Inferior parietal cortex (tissue), 1 donor: ENCODE results near the gene IFITM5.

Experiments used
- DNase-seq: peaks from one replicate; pipeline ENCODE4 v3.0.0-alpha.2; 2016; ENCODE audit errors: extremely low spot score

IFITM5 gene

GRCh38 chr11:267491-267994 lies 31.8 kb downstream of the IFITM5 start:
- no peak for DNase-seq

DNA sequence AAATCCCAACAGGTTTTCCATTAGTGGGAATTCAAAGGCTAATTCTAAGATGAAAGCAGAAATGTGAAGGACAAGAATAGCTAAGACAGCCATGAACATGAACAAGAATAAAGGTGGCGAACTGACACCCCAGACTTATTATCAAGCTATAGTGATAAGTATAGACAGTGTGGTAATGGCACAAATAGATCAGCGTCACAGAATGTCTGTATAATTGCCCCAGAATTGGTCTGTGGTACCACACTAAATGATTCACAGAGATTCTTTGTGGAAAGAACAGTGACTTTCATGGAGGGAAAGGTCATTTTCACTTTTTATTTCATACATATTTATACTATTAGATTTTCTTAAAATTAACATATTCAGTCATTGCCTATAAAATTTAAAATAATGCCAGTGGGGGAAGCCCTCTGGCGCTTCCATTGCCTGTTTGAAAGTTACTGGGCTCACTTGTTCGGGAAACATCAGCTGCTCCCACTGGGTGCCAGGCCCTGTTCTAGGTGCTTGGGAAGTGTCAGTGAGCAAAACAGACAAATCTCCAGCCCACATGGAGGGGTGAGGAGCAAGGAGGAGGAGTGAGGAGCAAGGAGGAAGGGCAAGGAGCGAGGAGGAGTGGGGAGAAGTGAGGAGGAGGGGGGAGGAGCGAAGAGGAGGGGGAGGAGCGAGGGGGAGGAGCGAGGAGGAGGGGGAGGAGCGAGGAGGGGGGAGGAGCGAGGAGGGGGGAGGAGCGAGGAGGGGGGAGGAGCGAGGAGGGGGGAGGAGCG lies 32.5 kb downstream of the IFITM5 start:
- no peak for DNase-seq

GRCh38 chr11:261624-262023 lies 37.7 kb downstream of the IFITM5 start:
- DNase-seq, result no peak

GRCh38 chr11:259413-259812 lies 39.9 kb downstream of the IFITM5 start:
- DNase-seq, result no peak

- DNase-seq, result no peak
Measured at GRCh38 chr11:257766-258493, 41.4 kb downstream of the IFITM5 start.

- no peak for DNase-seq
Measured at GRCh38 chr11:256952-257737, 42.2 kb downstream of the IFITM5 start.

- DNase-seq, result no peak
Measured at GRCh38 chr11:255816-256215, 43.5 kb downstream of the IFITM5 start.

GRCh38 chr11:255176-255575 lies 44.1 kb downstream of the IFITM5 start:
- no peak for DNase-seq

DNA sequence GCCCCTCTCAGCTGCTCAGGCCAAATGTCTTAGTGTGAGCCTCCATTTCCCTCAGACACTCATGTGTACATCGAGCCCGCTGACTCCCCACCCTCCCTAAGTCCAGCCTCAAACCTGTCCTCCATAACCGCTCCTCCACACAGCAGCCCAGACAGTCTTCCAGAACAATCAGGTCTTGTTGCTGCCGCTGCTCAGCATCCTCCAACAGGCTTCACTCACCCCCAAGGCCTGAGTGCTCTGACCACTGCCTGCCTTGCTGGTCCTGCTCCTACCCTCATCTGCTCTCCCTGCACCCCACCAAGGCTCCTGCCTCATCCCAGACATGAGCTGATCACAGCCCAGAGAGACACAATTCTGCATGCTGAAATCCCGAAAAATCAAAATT lies 45.4 kb downstream of the IFITM5 start:
- no peak for DNase-seq

DNA sequence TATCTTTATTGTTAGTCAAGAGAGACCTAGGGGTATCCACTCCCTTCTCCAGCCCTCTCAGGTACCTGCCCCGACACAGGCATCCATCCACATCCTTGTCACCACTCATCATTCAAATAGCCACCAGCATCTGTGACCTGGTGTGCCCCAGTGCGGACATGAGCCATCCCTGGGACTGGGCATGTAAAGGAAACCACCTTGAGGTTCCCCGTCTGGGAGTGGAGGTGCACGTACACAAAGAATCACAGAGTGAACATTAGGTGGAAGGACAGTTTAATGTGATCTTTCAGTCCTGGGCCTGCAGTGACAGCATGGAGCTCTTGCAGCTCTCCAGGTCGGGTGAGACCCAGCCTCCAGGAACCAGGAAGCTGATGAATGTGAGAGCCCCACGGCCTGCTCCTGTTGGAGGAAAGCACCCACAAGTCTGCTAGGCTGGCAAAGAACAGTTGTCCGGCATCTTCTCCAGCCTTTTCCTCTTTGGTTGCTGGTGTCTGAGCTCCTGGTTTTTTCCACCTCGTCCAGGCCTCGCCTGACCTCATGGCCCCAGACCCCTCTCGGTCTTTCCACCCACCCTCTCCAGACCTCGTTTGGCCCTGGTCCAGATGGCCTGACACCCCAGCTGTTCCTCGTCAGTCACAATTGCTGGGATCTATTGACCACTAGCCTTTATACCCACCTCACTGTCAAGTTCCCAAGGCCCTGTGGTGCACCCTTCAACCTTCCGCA lies 46.0 kb downstream of the IFITM5 start:
- no peak for DNase-seq

- DNase-seq, result no peak
Measured at GRCh38 chr11:252666-253065, 46.7 kb downstream of the IFITM5 start.

DNA sequence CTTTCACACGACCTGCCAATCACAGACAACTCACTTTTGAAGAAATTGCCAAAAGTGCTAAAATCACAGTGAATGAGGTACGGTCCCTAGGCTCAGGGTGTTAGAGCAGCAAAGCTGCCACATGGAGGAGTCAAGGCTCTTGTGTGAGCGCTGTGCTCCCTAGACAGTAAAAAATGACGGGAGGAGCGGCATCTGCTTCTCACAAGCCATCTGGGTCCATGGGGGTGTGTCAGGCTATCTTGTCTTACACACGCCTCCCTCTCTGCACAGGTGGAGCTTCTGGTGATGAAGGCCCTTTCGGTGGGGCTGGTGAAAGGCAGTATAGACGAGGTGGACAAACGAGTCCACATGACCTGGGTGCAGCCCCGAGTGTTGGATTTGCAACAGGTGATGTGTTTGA lies 47.8 kb downstream of the IFITM5 start:
- no peak for DNase-seq

GRCh38 chr11:250740-251299 lies 48.5 kb downstream of the IFITM5 start:
- peak; percentile 47 for DNase-seq

GRCh38 chr11:250274-250673 lies 49.1 kb downstream of the IFITM5 start:
- no peak for DNase-seq

- DNase-seq, result no peak
Measured at GRCh38 chr11:249062-249461, 50.3 kb downstream of the IFITM5 start.
